ENCODE results near the gene KCNMA1. TPM values are rescaled to one million over a fixed set of nuclear protein-coding genes. Genes with fewer than 3 reads are reported as not detected.
A peak's percentile ranks its signal among the peaks of the same experiment; 100 is the strongest.

The KCNMA1 gene
- total and polyA plus RNA-seq, 10 of the 15 experiments (the other 5 are each of a cell fraction or from before 2014, with no cell fraction given), result 8.5 to 77.0 (median 21.3) TPM

DNA sequence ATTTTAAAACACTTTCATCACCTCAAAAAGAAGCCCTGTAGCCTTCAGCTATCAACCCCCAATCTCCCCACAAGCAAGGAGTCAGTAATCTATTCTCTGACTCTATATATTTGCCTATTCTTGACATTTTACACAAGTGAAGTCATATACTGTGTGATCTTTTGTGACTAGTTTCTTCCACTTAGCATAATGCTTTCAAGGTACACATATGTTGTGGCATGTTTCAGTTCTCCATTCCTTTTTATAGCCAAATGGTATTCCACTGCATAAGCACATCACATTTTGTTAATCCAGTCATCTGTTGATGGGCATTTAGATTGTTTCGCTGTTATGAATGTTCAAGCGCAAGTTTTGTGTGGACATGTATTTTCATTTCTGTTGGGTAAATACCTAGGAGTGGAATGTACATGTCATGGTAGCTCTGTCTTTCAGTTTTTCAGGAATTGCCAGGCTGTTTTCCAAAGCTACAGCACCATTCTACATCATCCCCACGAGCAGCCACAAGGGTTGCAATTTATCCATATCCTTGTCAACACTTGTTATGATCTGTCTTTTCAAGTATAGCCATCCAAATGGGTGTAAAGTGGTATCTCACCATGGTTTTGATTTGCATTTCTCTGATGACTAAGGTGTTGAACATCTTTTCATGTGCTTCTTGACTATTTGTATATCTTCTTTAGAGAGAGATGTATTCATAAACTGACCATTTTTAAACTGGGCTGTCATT lies 405.6 kb downstream of the KCNMA1 start:
- in situ Hi-C loops (cut with MboI), result no loop called here
- H4K20me1 ChIP-seq (ENCODE audit: control insufficient read depth, insufficient read depth), result no peaks in the 10 kb centered on the region
- ChIA-PET POLR2A (interaction anchor here (1.8 kb wide), 1 partner anchor 14 kb away, joined by 4 read pairs; no protein-coding TSS in a partner anchor), CTCF (interaction anchor here (1.0 to 2.1 kb wide), 5 partner anchors 11 to 409 kb away, joined by 3 to 9 read pairs (median 5); no protein-coding TSS in a partner anchor), RAD21 (ENCODE audit: unreplicated experiment) (interaction anchor here (1.1 to 2.4 kb wide), 4 partner anchors 10 to 409 kb away, joined by 4 to 13 read pairs (median 6); no protein-coding TSS in a partner anchor), SMC1A (ENCODE audit: uncharacterized antibody, unreplicated experiment) (interaction anchor here (0.7 to 2.0 kb wide), 2 partner anchors 10 to 58 kb away, joined by 3 to 17 read pairs; no protein-coding TSS in a partner anchor)
- H2AFZ ChIP-seq (ENCODE audit: control insufficient read depth, low read depth, low read length), result no peak overlapping the region
- intact Hi-C loops (cut with micrococcal nuclease; ENCODE audit: unreplicated experiment), result no loop called here
- no peaks in the 10 kb centered on the region for H3K4me1 ChIP-seq (ENCODE audit: control insufficient read depth, insufficient read depth, low read length)
- no peak overlapping the region for H3K27ac ChIP-seq (ENCODE audit: control insufficient read depth, insufficient read depth)
- DNase-seq (ENCODE audit: low read depth, low spot score) (no peak), ATAC-seq (peak; percentile 96), FAIRE-seq (no peak)
- H3K9me3 ChIP-seq (replicated peaks; ENCODE audit: control insufficient read depth, insufficient read depth, low read length), result no peaks in the 10 kb centered on the region
- 41% methylated on average over 3 of the region's 3 CpGs for WGBS (ENCODE audit: insufficient coverage, insufficient replicate concordance, low lambda C conversion rate, missing lambda C conversion rate)
- H3K9ac ChIP-seq (ENCODE audit: control insufficient read depth, insufficient read depth, low read length), result no peak overlapping the region
- H3K79me2 ChIP-seq (ENCODE audit: control insufficient read depth, insufficient read depth, low read length), result no peaks in the 10 kb centered on the region
- no peaks in the 10 kb centered on the region for H3K36me3 ChIP-seq (ENCODE audit: control insufficient read depth in 2 of 2, insufficient read depth in 2 of 2, low read length in 1 of 2)
- no peaks in the 10 kb centered on the region for H3K27me3 ChIP-seq (replicated peaks in 1 of 2; ENCODE audit: control insufficient read depth in 2 of 2, insufficient read depth in 2 of 2, low read length in 1 of 2)
- H3K4me3 ChIP-seq, result no peak overlapping the region
- H3K4me2 ChIP-seq (ENCODE audit: control insufficient read depth, insufficient read depth), result no peak overlapping the region
- BruUV-seq (replicated peaks), result no TSS peak
- TF ChIP-seq FOXM1 (IDR thresholded peaks at IDR 0.05; ENCODE audit: low read depth, low read length), result no peak
- no peak for TF ChIP-seq BHLHE40 (IDR thresholded peaks at IDR 0.05; ENCODE audit: borderline replicate concordance in 1 of 2, low read depth in 2 of 2, low read length in 1 of 2)
- no peak for TF ChIP-seq POLR2A (IDR thresholded peaks at IDR 0.05; ENCODE audit: low read depth, low read length)
- no peak for TF ChIP-seq PML (IDR thresholded peaks at IDR 0.05; ENCODE audit: low read length)
- peak; percentile 47; the same call in 1 of the 2 replicates for TF ChIP-seq JUNB (IDR thresholded peaks at IDR 0.05)
- no peak for TF ChIP-seq CHD1 (IDR thresholded peaks at IDR 0.05; ENCODE audit: low read depth, low read length)
- peak; percentile 55 for TF ChIP-seq MEF2B (IDR thresholded peaks at IDR 0.05; ENCODE audit: partially characterized antibody, poor library complexity, severe bottlenecking)
- TF ChIP-seq, protein P1, sequence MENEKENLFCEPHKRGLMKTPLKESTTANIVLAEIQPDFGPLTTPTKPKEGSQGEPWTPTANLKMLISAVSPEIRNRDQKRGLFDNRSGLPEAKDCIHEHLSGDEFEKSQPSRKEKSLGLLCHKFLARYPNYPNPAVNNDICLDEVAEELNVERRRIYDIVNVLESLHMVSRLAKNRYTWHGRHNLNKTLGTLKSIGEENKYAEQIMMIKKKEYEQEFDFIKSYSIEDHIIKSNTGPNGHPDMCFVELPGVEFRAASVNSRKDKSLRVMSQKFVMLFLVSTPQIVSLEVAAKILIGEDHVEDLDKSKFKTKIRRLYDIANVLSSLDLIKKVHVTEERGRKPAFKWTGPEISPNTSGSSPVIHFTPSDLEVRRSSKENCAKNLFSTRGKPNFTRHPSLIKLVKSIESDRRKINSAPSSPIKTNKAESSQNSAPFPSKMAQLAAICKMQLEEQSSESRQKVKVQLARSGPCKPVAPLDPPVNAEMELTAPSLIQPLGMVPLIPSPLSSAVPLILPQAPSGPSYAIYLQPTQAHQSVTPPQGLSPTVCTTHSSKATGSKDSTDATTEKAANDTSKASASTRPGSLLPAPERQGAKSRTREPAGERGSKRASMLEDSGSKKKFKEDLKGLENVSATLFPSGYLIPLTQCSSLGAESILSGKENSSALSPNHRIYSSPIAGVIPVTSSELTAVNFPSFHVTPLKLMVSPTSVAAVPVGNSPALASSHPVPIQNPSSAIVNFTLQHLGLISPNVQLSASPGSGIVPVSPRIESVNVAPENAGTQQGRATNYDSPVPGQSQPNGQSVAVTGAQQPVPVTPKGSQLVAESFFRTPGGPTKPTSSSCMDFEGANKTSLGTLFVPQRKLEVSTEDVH (IDR thresholded peaks at IDR 0.05; ENCODE audit: low read depth, partially characterized antibody), result no peak
- TF ChIP-seq ZNF207 (IDR thresholded peaks at IDR 0.05; ENCODE audit: borderline replicate concordance), result no peak
- 0 out of 2 replicates have a peak, but pooled peaks have one; percentile 13 for TF ChIP-seq IKZF1 (conservative IDR thresholded peaks at IDR 0.05)
- no peak for TF ChIP-seq HDAC6 (IDR thresholded peaks at IDR 0.05; ENCODE audit: unreplicated experiment)
- 0 out of 2 replicates have a peak, but pooled peaks have one; percentile 14 for TF ChIP-seq NR2F1 (conservative IDR thresholded peaks at IDR 0.05)
- 0 out of 2 replicates have a peak, but pooled peaks have one; percentile 8 for TF ChIP-seq ZNF24 (IDR thresholded peaks at IDR 0.05)
- TF ChIP-seq TAF1 (IDR thresholded peaks at IDR 0.05; ENCODE audit: borderline replicate concordance, low read depth, low read length), result no peak
- peak; percentile 47; the same call in 1 of the 2 replicates for TF ChIP-seq NFIC (IDR thresholded peaks at IDR 0.05; ENCODE audit: low read depth, low read length)
- TF ChIP-seq STAT1 (conservative IDR thresholded peaks at IDR 0.05), result no peak
- TF ChIP-seq MEF2A (IDR thresholded peaks at IDR 0.05; ENCODE audit: insufficient read depth, low read depth, low read length), result peak; percentile 37; the same call in 1 of the 2 replicates
- TF ChIP-seq KDM1A (IDR thresholded peaks at IDR 0.05; ENCODE audit: borderline replicate concordance), result no peak
- 0 out of 2 replicates have a peak, but pooled peaks have one; percentile 15 for TF ChIP-seq MTA2 (IDR thresholded peaks at IDR 0.05; ENCODE audit: low read depth)
- peak; percentile 59; the same call in 1 of the 2 replicates for TF ChIP-seq DPF2 (IDR thresholded peaks at IDR 0.05)
- no peak for TF ChIP-seq PAX5 (IDR thresholded peaks at IDR 0.05; ENCODE audit: borderline replicate concordance, low read depth, low read length)
- TF ChIP-seq, protein P2, sequence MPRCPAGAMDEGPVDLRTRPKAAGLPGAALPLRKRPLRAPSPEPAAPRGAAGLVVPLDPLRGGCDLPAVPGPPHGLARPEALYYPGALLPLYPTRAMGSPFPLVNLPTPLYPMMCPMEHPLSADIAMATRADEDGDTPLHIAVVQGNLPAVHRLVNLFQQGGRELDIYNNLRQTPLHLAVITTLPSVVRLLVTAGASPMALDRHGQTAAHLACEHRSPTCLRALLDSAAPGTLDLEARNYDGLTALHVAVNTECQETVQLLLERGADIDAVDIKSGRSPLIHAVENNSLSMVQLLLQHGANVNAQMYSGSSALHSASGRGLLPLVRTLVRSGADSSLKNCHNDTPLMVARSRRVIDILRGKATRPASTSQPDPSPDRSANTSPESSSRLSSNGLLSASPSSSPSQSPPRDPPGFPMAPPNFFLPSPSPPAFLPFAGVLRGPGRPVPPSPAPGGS (IDR thresholded peaks at IDR 0.05; ENCODE audit: borderline replicate concordance, insufficient read depth, low read depth, low read length, poor library complexity, severe bottlenecking), result no peak
